A673 (cell line): ENCODE results near the gene CWC22.

Source experiments
- CTCF ChIP-seq: fragments of 300-800, 200-600 bp; sonication (generic); conservative IDR thresholded peaks from 2 replicates; pipeline ENCODE4 v1.5.1; 2017; ENCODE audit warnings: low read depth, mild to moderate bottlenecking, antibody characterized with exemption, low read length, moderate library complexity, mixed read lengths
- EZH2 ChIP-seq: fragments of 200-600 bp; sonication (generic); IDR thresholded peaks from 2 replicates; pipeline ENCODE4 v1.6.1; 2017; ENCODE audit warnings: borderline replicate concordance, low read depth, mild to moderate bottlenecking, mixed read lengths, antibody characterized with exemption, low read length; ENCODE audit not compliant: poor library complexity, severe bottlenecking

GRCh38 chr2:179913809-179914208 is 93.3 kb downstream of the CWC22 start:
- TF ChIP-seq CTCF, result no peak
- TF ChIP-seq EZH2, result no peak
